ENCODE data around the gene DSG2.

The DSG2 gene

DNA sequence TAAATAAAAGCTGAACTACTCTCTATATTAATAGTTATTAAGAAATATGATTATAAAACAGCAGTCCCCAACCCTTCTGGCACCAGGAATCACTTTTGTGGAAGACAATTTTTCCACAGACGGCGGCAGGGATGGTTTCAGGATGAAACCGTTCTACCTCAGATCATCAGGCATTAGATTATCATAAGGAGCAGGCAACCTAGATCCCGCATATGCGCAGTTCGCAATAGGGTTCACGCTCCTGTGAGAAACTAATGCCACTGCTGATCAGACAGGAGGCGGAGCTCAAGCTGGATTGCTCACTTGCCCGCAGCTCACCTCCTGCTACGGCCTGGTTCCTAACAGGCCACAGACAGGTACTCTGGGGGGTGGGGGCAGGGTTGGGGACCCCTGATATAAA is 19.3 kb upstream of the DSG2 start:
- Histone ChIP-seq H3K4me3 (ENCODE audit: low read depth, low read length) (no peak overlapping the region), H3K27ac (no peak overlapping the region), H3K36me3 (replicated peaks) (no peaks in the 10 kb centered on the region), H3K27me3 (replicated peaks) (no peaks in the 10 kb centered on the region)
- in situ Hi-C loops (cut with HindIII; ENCODE audit: low pct_ligation_motif_present, low sequenced_read_pairs), result no loop called here
- no peak for DNase-seq
- TF ChIP-seq, protein P1, sequence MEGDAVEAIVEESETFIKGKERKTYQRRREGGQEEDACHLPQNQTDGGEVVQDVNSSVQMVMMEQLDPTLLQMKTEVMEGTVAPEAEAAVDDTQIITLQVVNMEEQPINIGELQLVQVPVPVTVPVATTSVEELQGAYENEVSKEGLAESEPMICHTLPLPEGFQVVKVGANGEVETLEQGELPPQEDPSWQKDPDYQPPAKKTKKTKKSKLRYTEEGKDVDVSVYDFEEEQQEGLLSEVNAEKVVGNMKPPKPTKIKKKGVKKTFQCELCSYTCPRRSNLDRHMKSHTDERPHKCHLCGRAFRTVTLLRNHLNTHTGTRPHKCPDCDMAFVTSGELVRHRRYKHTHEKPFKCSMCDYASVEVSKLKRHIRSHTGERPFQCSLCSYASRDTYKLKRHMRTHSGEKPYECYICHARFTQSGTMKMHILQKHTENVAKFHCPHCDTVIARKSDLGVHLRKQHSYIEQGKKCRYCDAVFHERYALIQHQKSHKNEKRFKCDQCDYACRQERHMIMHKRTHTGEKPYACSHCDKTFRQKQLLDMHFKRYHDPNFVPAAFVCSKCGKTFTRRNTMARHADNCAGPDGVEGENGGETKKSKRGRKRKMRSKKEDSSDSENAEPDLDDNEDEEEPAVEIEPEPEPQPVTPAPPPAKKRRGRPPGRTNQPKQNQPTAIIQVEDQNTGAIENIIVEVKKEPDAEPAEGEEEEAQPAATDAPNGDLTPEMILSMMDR (IDR thresholded peaks at IDR 0.05; ENCODE audit: low read depth, low read length, missing control alignments), result no peak

DNA sequence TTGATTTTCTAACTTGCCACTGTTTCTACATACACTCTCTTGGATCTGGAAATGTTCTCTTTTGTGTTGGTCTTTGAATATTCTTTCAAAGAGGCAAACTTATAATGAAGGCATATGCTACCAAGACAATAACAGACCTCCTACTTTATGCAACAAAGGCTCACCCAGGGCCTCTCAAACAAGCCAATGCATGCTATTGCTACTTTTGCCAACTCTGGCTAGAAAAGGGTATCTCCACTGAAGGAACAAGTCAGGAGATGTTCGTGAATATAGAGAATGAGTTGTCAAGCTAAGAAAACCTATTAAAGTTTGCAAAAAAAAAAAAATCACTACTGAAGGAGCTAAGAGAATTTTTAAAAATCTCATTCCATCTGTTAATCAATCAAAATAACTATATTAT is 15.9 kb upstream of the DSG2 start:
- TF ChIP-seq, protein P1 (IDR thresholded peaks at IDR 0.05; ENCODE audit: low read depth, low read length, missing control alignments), result no peak
- Histone ChIP-seq H3K4me3 (ENCODE audit: low read depth, low read length) (no peak overlapping the region), H3K27me3 (replicated peaks) (no peaks in the 10 kb centered on the region), H3K27ac (no peak overlapping the region), H3K36me3 (replicated peaks) (no peaks in the 10 kb centered on the region)
- in situ Hi-C loops (cut with HindIII; ENCODE audit: low pct_ligation_motif_present, low sequenced_read_pairs), result no loop called here
- DNase-seq, result no peak

DNA sequence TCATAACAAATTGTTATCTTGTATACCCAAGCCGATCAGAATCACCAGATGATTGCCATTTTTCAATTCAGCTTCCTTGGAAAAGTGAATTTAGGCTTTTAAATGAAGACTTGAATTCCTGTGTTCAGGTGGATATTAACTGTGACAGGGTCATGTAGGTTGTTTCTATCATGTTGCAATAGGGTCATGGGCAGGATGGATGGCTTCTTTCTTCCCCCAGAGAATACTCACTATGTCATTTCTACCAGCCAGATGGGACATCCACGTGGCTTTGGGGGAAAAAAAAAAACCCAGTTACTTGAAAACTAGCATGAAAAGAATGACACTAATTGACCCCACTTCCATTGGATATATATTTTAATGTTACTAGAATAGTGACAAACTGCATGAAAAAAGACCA is 14.6 kb upstream of the DSG2 start:
- Histone ChIP-seq H3K36me3 (replicated peaks) (no peaks in the 10 kb centered on the region), H3K4me3 (ENCODE audit: low read depth, low read length) (no peak overlapping the region), H3K27ac (no peak overlapping the region), H3K27me3 (replicated peaks) (no peaks in the 10 kb centered on the region)
- DNase-seq, result no peak
- in situ Hi-C loops (cut with HindIII; ENCODE audit: low pct_ligation_motif_present, low sequenced_read_pairs), result no loop called here
- TF ChIP-seq, protein P1 (IDR thresholded peaks at IDR 0.05; ENCODE audit: low read depth, low read length, missing control alignments), result no peak

DNA sequence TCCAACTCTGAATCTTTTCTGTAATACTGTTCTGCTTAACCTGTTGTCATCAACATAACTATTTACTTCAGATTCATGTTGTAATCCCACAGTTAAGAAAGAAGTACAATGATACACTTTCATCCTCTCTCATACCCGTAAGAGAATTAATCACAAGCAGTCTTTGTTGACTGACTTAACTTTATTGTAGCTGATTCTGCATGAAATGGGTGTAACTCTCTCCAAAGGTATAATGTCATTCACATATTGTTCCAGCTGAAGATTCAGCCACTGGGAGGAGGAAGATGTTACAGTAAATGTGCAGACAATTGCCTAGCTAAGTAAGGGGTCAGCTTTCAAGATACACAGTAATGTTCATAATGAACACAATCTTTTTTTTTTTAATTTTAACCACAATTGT is 13.5 kb upstream of the DSG2 start:
- no peak for DNase-seq
- in situ Hi-C loops (cut with HindIII; ENCODE audit: low pct_ligation_motif_present, low sequenced_read_pairs), result no loop called here
- Histone ChIP-seq H3K4me3 (ENCODE audit: low read depth, low read length) (no peak overlapping the region), H3K27me3 (replicated peaks) (no peaks in the 10 kb centered on the region), H3K27ac (no peak overlapping the region), H3K36me3 (replicated peaks) (no peaks in the 10 kb centered on the region)
- TF ChIP-seq, protein P1 (IDR thresholded peaks at IDR 0.05; ENCODE audit: low read depth, low read length, missing control alignments), result no peak

DNA sequence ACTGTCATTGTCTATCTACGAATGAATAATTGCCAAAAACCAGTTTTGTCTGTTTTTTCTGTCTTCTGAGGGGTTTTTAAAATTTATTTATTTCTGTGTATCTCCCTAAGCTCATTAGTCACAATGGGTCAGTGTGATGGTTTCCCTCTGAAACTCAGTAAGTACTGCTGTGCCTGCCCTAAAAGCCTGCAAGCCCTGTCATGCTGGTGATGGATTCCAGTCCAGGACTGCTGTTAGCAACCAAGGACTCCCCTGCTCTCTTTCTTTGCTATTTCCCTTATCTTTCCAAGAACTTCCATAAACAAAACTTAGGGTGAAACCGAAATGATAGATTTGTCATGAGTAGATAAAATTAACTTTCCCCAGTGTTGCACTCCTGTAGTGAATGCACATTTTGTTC is 11.8 kb upstream of the DSG2 start:
- no peak for DNase-seq
- in situ Hi-C loops (cut with HindIII; ENCODE audit: low pct_ligation_motif_present, low sequenced_read_pairs), result no loop called here
- Histone ChIP-seq H3K27ac (no peak overlapping the region), H3K4me3 (ENCODE audit: low read depth, low read length) (no peak overlapping the region), H3K36me3 (replicated peaks) (no peaks in the 10 kb centered on the region), H3K27me3 (replicated peaks) (no peaks in the 10 kb centered on the region)
- TF ChIP-seq, protein P1 (IDR thresholded peaks at IDR 0.05; ENCODE audit: low read depth, low read length, missing control alignments), result no peak

DNA sequence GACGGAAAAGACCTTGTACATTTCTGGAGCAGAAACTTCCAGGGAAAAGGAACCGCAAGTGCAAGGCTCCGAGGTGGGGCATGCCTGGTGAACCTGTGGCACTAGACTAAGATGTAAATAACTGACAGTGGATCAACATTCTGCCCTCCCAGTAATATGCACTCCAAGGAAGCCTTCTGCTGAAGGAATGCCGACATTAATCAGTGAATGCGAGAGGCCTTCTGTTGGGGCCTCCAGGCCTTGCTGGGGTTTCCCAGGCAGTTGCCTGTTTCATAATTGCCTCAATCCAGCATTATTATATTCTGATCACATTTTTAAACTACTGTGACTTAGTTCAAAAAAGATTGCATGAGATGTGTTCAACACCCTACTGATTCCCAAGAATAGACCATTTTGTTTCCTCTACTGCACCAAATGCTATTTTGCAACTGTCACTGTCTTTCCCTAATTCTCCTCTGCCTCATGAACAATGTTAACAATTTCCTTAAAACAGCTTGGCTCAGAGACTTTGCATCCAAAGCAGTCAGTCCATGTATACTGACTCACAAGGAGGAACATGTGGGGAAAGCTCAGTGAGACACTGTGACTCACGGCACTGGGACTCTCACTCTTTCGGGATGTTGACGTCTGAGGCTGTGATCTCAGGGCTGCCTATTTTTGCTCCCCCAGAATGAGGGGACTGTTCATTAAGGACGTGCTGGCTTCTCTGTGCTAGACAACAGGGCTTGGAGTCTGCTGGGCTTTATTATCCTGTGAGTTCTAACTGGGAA is 10.5 kb upstream of the DSG2 start:
- peak; percentile 86 for DNase-seq
- Histone ChIP-seq H3K36me3 (replicated peaks) (no peaks in the 10 kb centered on the region), H3K27me3 (replicated peaks) (no peaks in the 10 kb centered on the region), H3K27ac (peak overlapping the region; percentile 45), H3K4me3 (ENCODE audit: low read depth, low read length) (no peak overlapping the region)
- TF ChIP-seq, protein P1 (IDR thresholded peaks at IDR 0.05; ENCODE audit: low read depth, low read length, missing control alignments), result no peak
- in situ Hi-C loops (cut with HindIII; ENCODE audit: low pct_ligation_motif_present, low sequenced_read_pairs), result no loop called here

All from brain microvascular endothelial cell (primary cell).